Stimulated activated CD8-positive, alpha-beta memory T cell treated with anti-CD3 and anti-CD28 coated beads, Interleukin-12 subunit alpha, Interleukin-12 subunit beta, amount 100 ng/mL, for 24 hours (primary cell): ENCODE measurements around the gene SEMA4G.
"Not testable (repeated sequence)": the region's sequence is repeated elsewhere in the genome, so short reads cannot be mapped to it uniquely, and the experiment has no call there.

Experiments
- DNase-seq: peaks from one replicate; pipeline ENCODE4 v3.0.0-alpha.2; 2020; ENCODE audit errors: extremely low read depth

Gene SEMA4G

DNA sequence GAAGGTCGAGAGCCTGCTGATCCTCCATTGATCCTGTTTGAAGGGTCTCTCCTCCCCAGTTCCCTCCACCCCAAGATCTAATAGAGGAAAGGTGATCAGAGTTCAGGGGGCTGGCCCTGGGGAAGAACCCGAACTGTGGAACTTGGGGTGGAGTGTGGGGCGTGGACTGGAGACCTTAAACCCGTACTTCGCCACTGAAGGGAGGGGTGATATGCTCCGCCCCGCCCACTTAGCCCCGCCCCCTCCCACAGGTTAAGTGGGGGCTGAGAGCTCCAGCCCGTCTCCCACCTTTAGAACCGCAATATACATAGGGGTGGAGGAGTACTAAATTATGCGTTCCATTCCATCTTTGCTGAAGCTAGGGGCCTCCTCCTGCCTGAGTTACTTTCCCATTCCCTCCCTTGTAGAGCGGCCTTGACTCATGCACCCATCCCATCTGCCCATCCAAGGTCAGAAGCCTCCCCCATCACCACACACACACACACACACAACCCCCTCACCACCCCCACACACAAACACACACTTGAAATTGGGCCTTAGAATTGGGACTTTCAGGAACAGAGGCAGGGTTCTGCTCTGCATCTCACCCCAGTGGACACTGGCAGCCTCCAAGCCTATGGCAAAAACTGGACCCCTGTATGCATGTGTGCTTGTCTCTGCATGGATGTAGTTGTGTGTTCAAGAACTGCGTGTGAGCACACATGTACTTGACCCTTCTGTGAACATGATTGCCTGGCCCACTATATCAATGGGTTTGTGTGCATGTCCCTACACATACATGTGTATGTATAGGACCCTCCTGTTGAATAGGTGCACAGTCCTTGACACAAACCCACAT, 991 bp downstream of the SEMA4G start:
- DNase-seq: peak; percentile 9

DNA sequence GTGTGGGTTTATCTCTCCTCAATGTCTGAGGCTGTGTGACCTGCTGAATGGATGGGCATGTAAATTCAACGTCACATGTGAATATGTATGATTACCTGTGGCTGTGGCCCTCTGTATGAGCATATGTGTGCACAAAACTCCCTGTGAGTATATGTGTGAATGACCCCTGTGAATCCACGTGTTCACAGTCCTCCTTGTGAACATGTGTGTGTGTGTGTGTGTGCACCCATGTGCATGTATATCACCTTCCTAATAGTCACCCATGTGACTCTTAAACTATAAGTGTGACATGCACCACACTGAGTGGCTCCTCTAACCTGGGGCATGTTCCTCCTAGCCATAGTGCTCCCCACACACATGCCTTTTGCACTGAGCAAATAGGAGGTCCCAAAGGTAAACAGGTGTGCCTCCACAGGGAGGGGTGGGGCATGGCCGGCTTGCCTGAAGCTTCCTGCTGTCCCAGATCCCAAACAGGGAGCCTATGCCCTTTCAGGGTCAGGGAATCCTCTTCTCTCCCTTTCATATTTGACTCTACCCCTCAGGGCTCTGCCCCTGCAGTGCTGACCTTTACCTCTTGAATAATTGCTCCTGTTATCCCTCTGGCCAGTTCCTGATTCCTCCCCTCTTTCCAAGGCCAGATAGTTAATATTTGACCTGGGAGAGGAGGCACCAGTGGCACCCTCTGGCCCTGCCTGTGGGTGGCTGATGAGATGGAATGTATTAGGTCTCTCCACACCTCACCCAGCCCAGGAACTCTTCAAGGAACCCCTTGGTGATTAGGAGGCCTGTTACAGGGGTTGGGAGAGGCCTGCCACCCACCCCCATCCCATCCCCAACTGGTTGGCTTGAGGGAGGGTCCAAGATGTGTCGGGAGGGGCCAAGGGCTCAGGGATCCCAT, 1.9 kb downstream of the SEMA4G start:
- no peak for DNase-seq

DNA sequence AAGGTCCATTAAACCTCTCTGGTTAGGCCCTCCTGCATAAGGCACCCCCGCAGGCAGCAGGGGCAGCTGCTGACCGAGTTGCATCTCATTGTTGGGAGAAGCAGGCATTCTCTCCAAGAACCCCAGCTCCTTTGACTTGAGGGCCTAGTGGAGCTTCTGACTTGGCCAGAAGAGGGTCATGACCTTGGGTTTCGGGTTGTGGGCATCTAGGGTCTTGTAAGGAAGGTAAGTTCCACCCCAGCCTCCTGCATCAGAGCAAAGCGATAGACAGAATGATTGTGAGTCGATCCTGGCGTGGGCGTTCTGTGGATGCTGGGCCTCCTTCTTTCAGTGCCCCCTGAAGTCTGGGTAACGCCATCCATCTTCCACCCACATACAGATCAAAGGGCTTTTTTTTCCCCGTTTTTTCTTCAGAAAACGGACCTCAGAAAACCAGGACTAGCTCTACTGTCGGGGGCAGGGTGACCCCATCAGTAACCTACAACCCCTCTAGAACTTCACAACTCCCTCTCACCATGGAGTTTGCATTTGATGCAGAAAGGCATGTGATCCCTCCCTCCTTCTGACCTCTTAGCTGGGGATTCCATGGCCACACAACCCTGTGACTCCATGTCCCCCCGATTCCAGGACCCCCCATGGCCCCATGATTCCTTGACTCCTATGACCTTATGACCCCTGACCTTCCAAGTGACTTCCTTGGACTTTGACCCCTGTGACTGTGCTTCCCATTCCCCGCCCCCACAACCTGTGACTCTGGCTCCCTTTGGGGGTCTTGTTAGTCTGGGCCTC, 3.0 kb downstream of the SEMA4G start:
- no peak for DNase-seq

DNA sequence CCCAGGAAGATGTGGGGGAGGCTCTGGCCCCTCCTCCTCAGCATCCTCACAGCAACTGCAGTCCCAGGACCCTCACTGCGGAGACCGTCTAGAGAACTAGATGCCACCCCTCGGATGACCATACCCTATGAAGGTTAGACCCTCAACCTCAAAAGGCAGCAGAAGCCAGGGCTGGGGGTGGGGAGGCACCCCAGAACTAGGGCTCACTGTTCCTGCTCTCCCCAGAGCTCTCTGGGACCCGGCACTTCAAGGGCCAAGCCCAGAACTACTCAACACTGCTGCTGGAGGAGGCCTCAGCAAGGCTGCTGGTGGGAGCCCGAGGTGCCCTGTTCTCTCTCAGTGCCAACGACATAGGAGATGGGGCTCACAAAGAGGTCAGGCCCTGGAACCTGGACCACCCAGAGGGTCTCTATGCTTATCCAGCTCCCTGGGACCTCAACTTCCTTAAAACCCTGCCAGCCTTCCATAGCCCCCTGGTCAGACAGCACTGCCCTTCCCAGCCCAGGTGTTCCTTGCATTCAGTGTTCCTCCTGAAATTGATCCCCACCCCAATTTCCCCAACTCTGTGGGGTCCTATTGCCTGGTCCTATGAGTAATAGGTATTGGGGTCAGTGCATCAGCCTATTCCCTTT, 3.7 kb downstream of the SEMA4G start:
- DNase-seq: no peak

DNA sequence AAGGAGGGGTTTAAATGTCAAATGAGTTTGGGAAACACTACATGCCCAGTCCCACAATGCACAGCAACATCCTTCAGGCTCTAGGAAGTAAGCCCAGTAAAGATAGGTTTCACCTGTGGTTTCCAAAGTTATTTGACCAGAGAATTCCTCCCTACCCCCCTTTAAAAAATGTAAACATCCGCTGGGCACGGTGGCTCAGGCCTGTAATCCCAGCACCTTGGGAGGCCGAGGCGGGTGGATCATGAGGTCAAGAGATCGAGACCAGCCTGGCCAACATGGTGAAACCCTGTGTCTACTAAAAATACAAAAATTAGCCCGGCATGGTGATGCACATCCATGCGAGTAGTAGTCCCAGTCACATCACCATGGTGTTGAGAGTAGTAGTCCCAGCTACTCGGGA, 6.1 kb downstream of the SEMA4G start:
- DNase-seq: not testable (repeated sequence)

DNA sequence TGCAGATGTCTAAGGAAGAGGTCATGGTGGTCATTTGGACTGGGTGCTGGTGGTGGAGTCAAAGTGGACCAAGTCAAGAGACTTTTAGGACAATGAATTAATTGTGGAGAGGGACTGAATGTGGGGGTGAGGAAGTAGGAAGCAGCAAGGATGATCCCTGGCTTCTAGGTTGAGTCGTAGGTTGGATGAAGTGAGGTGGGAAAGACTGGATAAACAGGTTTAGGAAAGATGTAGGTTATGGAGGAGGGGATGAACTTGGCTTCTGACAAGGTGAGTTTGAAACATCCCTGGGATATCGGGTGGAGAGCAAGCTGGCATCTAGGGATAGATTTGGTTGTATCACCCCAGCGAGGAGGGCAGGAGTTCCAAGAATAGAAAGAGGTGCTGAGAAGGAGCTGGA, 7.6 kb downstream of the SEMA4G start:
- DNase-seq: no peak

DNA sequence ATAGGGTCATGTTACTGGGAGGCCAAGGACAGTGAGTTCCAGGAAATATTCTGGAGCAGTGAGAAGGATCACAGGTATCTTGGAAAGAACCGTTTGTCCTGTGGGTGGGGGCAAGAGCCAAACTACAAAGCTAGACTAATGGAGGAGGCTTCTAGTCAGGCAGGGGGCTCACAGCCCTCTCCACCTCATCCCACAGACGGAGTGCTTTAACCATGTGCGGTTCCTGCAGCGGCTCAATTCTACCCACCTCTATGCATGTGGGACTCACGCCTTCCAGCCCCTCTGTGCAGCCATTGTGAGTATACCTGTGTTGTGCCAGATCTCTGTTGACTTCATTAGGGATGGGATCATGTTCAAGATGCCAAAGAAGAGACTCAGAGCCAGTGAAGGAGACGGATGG, 8.1 kb downstream of the SEMA4G start:
- DNase-seq: no peak

DNA sequence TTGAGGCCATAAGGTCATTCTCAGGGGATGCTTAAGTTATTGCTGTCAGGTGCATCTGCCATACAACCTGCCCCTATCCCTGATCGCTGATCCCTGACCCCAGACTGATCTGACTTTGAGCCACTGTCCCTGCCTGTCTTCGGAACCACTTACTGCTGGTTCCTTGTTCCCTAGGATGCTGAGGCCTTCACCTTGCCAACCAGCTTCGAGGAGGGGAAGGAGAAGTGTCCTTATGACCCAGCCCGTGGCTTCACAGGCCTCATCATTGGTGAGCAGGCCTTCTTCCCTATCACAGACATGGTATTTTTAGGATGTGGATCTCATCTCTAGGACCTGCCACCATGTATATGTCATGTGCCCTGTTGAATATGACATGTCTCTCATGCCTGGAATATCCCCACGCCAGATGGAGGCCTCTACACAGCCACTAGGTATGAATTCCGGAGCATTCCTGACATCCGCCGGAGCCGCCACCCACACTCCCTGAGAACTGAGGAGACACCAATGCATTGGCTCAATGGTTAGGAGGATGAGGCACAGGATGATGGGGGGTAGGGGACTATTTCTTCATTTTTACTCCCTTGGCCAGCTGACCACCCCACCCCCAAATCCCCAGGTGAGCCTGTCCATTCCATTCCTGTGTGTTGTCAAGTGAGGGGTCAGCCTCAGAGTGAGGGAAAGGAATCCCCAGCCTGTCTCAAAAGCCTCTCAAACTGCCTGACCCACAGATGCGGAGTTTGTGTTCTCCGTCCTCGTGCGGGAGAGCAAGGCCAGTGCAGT, 9.0 kb downstream of the SEMA4G start:
- no peak for DNase-seq

DNA sequence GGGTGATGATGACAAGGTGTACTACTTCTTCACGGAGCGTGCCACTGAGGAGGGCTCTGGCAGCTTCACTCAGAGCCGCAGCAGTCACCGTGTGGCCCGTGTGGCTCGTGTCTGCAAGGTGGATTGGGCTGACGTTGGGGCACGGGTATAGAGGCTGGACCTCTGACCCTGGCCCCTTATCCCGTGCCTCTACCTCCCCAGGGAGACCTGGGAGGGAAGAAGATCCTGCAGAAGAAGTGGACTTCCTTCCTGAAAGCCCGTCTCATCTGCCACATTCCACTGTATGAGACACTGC, 9.5 kb downstream of the SEMA4G start:
- no peak for DNase-seq

DNA sequence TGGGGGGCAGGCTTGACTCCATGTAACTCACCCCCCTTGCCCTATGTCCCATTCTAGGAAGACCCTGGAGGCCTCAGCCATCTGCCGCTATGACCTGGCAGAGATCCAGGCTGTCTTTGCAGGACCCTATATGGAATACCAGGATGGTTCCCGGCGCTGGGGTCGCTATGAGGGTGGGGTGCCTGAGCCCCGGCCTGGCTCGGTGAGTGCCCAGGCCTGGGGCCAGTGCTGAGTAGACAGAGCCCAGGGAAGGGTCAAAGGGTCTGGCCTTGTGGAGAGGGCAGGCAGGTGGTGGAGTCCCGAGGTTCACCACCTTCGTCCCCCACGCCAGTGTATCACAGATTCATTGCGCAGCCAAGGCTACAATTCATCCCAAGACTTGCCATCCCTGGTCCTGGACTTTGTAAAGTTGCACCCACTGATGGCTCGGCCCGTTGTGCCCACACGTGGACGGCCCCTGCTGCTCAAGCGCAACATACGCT, 10.5 kb downstream of the SEMA4G start:
- DNase-seq: no peak

DNA sequence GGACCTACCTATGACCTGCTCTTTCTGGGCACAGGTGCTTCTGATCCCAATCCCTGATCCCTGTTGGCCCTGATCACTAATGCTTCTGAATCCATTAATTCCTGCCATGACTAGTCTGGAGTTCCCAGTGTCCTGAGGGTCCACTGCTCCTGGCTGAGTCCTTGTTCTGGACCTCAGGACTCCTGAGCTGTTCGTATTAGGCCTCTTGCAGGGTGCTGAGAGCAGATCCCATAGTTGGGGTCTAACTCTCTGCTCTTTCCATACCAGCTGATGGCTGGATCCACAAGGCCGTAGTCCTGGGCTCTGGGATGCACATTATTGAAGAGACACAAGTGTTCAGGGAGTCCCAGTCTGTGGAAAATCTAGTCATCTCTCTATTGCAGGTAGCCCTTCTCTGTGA, 11.0 kb downstream of the SEMA4G start:
- no peak for DNase-seq

DNA sequence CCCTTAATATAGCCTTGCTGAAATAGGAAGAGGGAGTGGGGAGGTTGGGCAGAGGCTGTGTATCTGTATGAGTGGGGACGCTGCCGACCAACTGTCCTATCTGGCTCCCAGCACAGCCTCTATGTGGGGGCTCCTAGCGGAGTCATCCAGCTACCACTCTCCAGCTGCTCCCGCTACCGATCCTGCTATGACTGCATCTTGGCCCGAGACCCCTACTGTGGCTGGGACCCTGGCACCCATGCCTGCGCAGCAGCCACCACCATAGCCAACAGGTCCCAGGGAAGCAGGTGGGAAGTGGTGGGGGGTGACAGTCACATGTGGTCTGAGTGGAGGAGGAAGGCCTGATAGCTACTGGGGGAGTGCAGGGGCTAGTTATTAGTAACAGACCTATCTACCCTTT, 11.4 kb downstream of the SEMA4G start:
- no peak for DNase-seq

DNA sequence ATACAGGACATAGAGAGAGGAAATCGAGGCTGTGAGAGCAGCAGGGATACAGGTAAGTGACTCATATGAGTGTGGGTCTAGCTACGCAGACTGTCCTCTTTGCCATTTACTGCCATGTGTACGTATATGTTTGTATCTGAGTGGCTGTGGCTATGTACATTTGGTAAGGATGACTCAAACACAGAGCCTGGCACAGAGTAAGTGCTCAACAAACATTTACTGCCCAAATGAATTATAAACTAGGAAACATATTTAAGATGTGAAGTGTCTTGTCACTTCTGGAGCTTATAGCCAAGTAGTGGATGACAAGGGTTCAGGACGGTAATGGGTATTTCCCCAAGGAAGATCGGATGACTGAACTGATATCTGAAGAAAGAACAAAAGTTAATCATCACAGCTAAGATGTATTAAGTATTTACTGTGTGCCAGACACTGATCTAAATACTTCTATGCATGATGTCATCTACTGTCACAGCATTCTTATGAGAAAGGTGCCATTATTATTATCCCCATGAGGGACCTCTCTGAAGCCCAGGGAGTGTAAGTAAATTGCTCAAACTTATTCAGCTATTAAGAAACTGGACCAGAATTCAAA, 12.0 kb downstream of the SEMA4G start:
- no peak for DNase-seq

DNA sequence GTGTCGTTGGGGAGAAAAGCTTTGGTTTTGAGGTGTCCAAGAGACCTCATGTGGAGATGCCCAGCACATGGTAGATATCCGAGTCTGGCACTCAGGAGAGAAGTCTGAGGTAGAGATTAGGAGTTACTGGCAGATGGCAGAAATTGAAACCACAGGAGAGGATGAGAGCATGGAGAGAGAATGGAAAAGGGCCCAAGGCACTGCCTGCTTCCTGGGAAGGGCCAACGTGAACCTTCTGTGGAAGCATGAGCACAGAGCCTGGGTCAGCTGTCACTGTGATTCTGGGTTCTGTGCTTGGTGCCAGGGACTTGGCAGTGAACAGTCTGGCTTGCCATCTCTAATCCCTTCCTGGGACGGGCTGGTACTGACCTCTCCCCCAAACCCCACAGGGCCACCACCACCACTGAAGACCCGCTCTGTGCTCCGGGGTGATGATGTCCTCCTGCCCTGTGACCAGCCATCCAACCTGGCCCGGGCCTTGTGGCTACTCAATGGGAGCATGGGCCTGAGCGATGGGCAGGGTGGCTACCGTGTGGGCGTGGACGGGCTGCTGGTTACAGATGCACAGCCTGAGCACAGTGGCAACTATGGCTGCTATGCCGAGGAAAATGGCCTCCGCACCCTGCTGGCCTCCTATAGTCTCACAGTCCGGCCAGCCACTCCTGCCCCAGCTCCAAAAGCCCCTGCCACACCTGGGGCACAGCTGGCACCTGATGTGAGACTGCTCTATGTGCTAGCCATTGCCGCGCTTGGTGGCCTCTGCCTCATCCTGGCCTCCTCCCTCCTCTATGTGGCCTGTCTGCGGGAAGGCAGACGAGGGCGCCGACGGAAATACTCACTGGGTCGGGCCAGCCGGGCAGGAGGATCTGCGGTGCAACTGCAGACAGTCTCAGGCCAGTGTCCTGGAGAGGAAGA, 13.9 kb downstream of the SEMA4G start:
- DNase-seq: no peak

DNA sequence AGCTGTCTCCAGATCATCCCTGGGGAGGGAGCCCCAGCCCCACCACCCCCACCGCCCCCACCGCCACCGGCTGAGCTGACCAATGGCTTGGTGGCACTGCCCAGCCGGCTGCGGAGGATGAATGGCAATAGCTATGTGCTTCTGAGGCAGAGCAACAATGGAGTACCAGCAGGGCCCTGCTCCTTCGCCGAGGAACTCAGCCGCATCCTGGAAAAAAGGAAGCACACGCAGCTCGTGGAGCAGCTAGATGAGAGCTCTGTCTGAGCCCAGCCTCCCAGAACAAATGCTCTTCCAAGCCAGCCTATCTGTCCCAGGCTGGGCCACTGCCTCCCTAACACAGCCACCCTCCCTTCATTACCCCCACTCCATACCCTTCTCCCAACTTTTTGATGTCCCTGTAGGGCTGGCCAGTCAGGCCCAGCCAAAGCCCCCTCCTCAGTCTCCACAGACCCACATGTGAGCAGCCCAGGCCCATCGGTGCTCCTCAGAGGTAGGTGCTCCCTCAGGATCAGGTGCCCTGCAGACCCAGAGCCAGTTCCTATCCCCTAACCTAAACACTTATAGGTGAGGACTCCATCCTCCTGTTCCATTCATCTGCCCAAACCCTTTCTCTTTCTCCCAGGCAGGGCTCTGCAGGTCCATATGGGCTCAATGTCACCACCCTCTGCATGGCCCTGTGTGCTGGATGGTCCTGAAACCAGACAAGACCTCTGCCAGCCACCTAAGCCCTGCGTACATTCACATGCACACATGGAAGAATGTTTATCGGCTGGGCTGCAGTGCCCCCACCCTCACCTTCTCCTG, 14.8 kb downstream of the SEMA4G start:
- no peak for DNase-seq

DNA sequence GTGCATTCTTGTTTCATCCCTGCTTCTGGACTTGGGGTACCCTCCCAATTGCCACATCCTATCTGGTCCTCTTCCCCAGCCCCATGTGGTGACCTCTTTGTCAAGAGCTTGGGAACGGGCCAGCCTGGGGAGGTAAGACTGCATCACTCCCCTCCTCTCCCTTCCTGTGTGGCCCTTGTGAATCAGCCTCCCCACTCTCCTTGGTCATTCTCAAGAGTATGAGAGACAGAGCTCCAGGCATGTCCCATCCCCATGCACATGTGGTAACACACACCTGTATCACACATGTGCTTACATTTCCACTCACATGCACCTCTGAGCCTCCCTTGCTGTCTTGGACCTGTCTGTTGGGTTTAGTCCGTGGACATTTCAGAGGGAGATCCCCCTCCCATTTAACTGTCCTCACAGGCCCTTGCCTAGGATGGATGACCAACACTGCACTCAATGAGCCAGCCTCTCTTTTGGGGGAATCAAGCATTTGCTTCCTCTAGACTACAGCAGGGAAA, 15.4 kb downstream of the SEMA4G start:
- DNase-seq: no peak

DNA sequence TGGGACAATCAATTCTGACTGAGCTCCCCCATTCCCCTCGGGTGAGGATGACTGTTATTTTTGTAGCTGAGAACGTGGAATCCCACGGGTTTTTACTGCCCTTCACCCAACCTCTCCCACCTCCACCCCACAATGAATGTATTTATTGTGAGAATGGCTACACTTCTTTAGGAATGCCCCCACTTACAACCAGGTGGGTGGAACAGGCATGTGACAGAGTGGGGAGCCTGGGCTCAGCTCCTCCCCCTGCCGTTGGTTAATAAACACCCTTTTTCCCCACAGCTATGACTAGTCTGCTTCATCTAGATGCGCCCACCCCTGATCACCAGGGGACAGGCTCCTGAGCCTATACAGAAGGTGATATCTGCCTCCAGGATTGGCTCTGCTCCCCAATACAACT, 16.0 kb downstream of the SEMA4G start:
- DNase-seq: no peak

DNA sequence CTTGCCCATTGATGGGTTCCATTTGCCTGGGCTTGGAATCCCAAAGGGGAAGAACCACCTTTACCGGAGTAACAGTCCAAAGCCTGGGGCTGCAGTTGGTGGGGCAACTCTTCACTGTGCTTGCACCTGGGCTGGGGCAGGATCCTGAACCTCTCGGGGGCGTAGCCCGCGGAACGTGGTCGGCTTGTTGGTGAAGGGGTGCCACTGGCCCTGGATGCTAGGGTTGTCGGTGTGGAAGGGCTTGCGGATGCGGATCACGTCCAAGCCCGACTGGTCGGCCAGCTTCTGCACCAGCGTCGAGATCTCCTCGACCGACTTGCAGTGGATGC, 17.3 kb downstream of the SEMA4G start:
- DNase-seq: no peak
